OCI-LY3 (cell line): Measurements from ENCODE around the gene HIVEP3.
A peak's percentile ranks its signal among the peaks of the same experiment; 100 is the strongest.

ENCODE experiments used
- H2AFZ ChIP-seq: fragments of 200-600, 300-600 bp; shearing (Covaris generic); 2 replicates; pipeline ENCODE4 v1.6.0; 2014; ENCODE audit warnings: antibody characterized with exemption, low read depth, low read length
- H3K27ac ChIP-seq: fragments of 200-600, 300-600 bp; sonication (generic); 2 replicates; pipeline ENCODE4 v1.5.1; 2014; ENCODE audit warnings: mild to moderate bottlenecking, low read length, moderate library complexity, mixed read lengths
- H3K27me3 ChIP-seq: fragments of 200-600, 300-600 bp; sonication (generic); 2 replicates; pipeline ENCODE4 v1.6.1; 2014; ENCODE audit warnings: low read depth, low read length, mixed read lengths
- H3K36me3 ChIP-seq: fragments of 200-600, 300-600 bp; sonication (generic); replicated peaks from 2 replicates; pipeline ENCODE3; 2014; ENCODE audit warnings: low read depth, low read length, mixed read lengths
- H3K4me1 ChIP-seq: fragments of 300-600, 200-600 bp; sonication (generic); 2 replicates; pipeline ENCODE4 v1.6.1; 2014; ENCODE audit warnings: low read length, mixed read lengths
- H3K4me2 ChIP-seq: fragments of 200-600, 300-600 bp; sonication (generic); 2 replicates; pipeline ENCODE4 v1.6.1; 2014; ENCODE audit warnings: low read length, mixed read lengths
- H3K4me3 ChIP-seq: fragments of 300-600, 200-600 bp; sonication (generic); 2 replicates; pipeline ENCODE4 v1.5.1; 2014; ENCODE audit warnings: antibody characterized with exemption, mild to moderate bottlenecking, low read length, moderate library complexity
- H3K79me2 ChIP-seq: fragments of 300-600, 200-600 bp; shearing (Covaris generic); 2 replicates; pipeline ENCODE4 v1.6.1; 2014; ENCODE audit warnings: mild to moderate bottlenecking, low read length, mixed read lengths
- H3K9ac ChIP-seq: fragments of 300-600, 200-600 bp; shearing (Covaris generic); 2 replicates; pipeline ENCODE4 v1.6.0; 2014; ENCODE audit warnings: mild to moderate bottlenecking, low read length, moderate library complexity
- H3K9me3 ChIP-seq: fragments of 200-600, 300-600 bp; shearing (Covaris generic); 2 replicates; pipeline ENCODE4 v1.6.1; 2014; ENCODE audit warnings: low read length, mixed read lengths; ENCODE audit not compliant: insufficient read depth
- H4K20me1 ChIP-seq: fragments of 200-600, 300-600 bp; sonication (generic); 2 replicates; pipeline ENCODE4 v1.6.1; 2016; ENCODE audit warnings: low read length, mixed read lengths; ENCODE audit not compliant: insufficient read depth
- EZH2phosphoT487 ChIP-seq: fragments of 200-600 bp; shearing (Covaris generic); IDR thresholded peaks from 2 replicates; pipeline ENCODE4 v1.6.1; 2018; ENCODE audit warnings: antibody characterized with exemption, mixed run types, low read depth
- TF ChIP-seq, protein P1 (sequence below): fragments of 200-600, 300-600 bp; sonication (generic); IDR thresholded peaks from 2 replicates; pipeline ENCODE4 v1.5.1; 2014; ENCODE audit warnings: antibody characterized with exemption, low read length, low read depth

HIVEP3 gene

DNA sequence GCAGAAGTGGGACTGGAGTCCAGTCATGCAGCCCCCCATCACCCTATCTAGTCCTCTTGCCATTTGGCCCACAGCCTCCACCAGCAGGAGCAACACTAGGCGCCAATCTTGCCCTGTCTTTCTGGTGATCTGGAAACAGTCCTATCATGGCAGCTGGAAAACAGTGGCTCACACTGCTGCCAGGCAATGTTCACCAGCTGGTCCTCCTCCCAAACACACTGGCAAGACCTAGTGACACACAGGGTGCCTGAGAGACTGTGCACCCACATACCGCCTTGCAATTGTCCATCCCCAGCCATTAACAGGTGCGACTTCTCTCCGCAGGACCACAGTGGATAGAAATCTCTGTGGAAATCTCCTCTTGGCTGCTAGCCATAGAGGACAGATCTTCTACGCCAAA lies 105.5 kb downstream of the HIVEP3 start:
- Histone ChIP-seq H3K27me3 (no peaks in the 10 kb centered on the region), H3K27ac (no peak overlapping the region), H3K9ac (no peak overlapping the region), H3K4me1 (peaks cover 66% of the 10 kb centered on the region), H3K4me3 (no peak overlapping the region), H4K20me1 (no peaks in the 10 kb centered on the region), H3K4me2 (no peak overlapping the region), H3K79me2 (peaks cover 15% of the 10 kb centered on the region), H3K36me3 (no peaks in the 10 kb centered on the region), H2AFZ (no peak overlapping the region), H3K9me3 (no peaks in the 10 kb centered on the region)
- TF ChIP-seq EZH2phosphoT487: no peak
- TF ChIP-seq, protein P1, sequence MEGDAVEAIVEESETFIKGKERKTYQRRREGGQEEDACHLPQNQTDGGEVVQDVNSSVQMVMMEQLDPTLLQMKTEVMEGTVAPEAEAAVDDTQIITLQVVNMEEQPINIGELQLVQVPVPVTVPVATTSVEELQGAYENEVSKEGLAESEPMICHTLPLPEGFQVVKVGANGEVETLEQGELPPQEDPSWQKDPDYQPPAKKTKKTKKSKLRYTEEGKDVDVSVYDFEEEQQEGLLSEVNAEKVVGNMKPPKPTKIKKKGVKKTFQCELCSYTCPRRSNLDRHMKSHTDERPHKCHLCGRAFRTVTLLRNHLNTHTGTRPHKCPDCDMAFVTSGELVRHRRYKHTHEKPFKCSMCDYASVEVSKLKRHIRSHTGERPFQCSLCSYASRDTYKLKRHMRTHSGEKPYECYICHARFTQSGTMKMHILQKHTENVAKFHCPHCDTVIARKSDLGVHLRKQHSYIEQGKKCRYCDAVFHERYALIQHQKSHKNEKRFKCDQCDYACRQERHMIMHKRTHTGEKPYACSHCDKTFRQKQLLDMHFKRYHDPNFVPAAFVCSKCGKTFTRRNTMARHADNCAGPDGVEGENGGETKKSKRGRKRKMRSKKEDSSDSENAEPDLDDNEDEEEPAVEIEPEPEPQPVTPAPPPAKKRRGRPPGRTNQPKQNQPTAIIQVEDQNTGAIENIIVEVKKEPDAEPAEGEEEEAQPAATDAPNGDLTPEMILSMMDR: no peak

DNA sequence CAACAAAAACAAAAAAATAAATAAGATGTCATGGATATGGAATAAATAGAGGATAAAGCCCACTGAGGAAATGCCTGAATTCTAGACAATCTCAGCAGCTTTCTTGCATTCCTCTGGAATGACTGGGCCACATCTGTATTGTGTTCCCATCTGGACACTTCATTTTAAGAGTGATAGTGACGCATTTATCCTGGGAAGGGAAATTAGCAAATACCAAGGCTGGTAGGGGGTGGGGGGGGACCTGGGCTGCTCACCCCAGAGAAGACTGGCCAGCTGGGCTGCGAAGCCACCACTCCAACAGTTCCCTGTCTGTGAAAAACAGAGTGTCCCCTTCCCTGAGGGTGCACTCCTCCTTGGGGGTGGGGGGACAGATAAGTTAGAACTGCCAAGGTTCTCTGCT lies 106.3 kb downstream of the HIVEP3 start:
- Histone ChIP-seq H3K9me3 (no peaks in the 10 kb centered on the region), H3K27ac (peak overlapping the region; percentile 23; the same call in 1 of the 2 replicates), H3K4me1 (peaks cover 74% of the 10 kb centered on the region), H2AFZ (no peak overlapping the region), H3K36me3 (no peaks in the 10 kb centered on the region), H3K4me2 (peak overlapping the region; percentile 54), H3K9ac (peak overlapping the region; percentile 16; the same call in 1 of the 2 replicates), H3K27me3 (no peaks in the 10 kb centered on the region), H4K20me1 (no peaks in the 10 kb centered on the region), H3K79me2 (peaks cover 21% of the 10 kb centered on the region), H3K4me3 (no peak overlapping the region)
- TF ChIP-seq EZH2phosphoT487: no peak
- TF ChIP-seq, protein P1: no peak

DNA sequence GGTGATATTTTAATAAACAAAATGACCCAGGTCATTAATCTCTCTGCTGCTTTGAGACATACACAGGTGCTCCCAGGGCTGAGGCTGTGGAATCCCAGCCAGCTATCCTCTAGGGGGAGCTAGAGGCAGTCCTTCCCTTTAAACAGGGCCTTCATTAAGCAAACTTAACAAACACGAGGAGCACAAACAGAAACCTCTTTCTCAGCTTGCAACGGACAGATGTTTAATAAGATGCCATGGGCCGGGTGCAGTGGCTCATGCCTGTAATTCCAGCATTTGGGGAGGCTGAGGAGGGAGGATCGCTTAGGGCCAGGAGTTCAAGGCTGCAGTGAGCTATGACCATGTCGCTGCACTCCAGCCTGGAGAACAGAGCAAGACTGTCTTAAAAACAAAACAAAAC lies 106.7 kb downstream of the HIVEP3 start:
- H3K4me2 ChIP-seq: peak overlapping the region; percentile 54

DNA sequence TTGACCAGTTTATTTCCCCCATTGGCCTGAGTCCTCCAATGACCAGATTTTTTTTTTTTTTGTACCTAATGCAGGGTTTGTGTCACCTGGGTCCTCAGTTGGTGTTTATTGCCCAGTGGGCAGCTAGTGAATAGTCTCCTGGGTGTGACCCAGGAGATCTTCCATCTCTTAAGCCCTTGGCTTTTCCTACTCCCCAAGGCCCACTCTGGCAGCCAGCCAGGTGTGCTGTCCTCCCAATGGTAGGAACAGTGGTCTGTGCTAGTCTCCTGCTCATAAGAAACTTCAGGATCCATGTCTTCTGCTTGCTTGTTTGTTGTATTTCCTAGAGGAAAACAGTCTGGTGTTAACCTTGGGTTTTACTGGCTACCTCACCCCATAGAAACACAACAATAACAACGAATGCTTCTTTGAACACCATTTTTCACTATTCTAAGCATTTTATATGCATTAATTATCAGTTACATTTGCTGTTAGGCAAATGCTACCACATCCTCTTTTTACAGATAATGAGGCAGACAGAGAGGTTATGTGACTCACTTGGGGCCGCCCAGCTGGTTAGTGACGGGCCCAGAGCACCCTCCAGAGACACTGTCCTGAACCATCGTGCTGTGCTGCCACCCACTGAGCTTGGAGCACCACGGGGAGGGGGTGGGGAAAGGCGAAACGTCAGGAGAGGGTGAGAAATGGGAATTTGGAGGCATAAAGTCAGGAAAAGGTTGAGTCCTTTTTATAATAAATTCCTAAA lies 107.5 kb downstream of the HIVEP3 start:
- no peak overlapping the region for H3K4me3 ChIP-seq
- H3K9me3 ChIP-seq: no peaks in the 10 kb centered on the region
- H3K4me1 ChIP-seq: peaks cover 86% of the 10 kb centered on the region
- H3K36me3 ChIP-seq: no peaks in the 10 kb centered on the region
- H3K27ac ChIP-seq: peak overlapping the region; percentile 100
- peaks cover 24% of the 10 kb centered on the region for H3K79me2 ChIP-seq
- H4K20me1 ChIP-seq: no peaks in the 10 kb centered on the region
- peak overlapping the region; percentile 65 for H3K9ac ChIP-seq
- H3K4me2 ChIP-seq: peak overlapping the region; percentile 54
- H3K27me3 ChIP-seq: no peaks in the 10 kb centered on the region
- H2AFZ ChIP-seq: no peak overlapping the region
- TF ChIP-seq, protein P1: peak; percentile 26
- TF ChIP-seq EZH2phosphoT487: no peak

More for the DNA sequence above, 106.7 kb downstream of the HIVEP3 start:
- Histone ChIP-seq H3K4me3 (no peak overlapping the region), H3K79me2 (peaks cover 23% of the 10 kb centered on the region), H2AFZ (no peak overlapping the region), H3K9me3 (no peaks in the 10 kb centered on the region), H3K9ac (peak overlapping the region; percentile 64), H4K20me1 (no peaks in the 10 kb centered on the region), H3K27ac (peak overlapping the region; percentile 100), H3K27me3 (no peaks in the 10 kb centered on the region), H3K36me3 (no peaks in the 10 kb centered on the region), H3K4me1 (peaks cover 78% of the 10 kb centered on the region)
- TF ChIP-seq EZH2phosphoT487: no peak
- TF ChIP-seq, protein P1: peak; percentile 64
